ENCODE measurements around the gene KCTD10.

Gene KCTD10, protein sequence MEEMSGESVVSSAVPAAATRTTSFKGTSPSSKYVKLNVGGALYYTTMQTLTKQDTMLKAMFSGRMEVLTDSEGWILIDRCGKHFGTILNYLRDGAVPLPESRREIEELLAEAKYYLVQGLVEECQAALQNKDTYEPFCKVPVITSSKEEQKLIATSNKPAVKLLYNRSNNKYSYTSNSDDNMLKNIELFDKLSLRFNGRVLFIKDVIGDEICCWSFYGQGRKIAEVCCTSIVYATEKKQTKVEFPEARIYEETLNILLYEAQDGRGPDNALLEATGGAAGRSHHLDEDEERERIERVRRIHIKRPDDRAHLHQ

GRCh38 chr12:109477185-109477962, at the start of gene KCTD10, which contains the start of gene UBE3B:
Gene KCTD10, minus strand, starts transcription at chr12:109477300. Its CDS starts 38 bp downstream, at chr12:109477262.
Gene UBE3B, plus strand, starts transcription at chr12:109477634. Its CDS starts 5,918 bp downstream, at chr12:109483552.
- peak; percentile 79 for DNase-seq (ENCODE audit: low spot score)

GRCh38 chr12:109525279-109525585, 48.1 kb upstream of the KCTD10 start:
- no peak for DNase-seq (ENCODE audit: low spot score)

- no peak for DNase-seq (ENCODE audit: low spot score)
These were observed 47.6 kb upstream of the KCTD10 start for GRCh38 chr12:109524466-109525278.

GRCh38 chr12:109523504-109523903, 46.4 kb upstream of the KCTD10 start:
- DNase-seq (ENCODE audit: low spot score) = no peak

DNA sequence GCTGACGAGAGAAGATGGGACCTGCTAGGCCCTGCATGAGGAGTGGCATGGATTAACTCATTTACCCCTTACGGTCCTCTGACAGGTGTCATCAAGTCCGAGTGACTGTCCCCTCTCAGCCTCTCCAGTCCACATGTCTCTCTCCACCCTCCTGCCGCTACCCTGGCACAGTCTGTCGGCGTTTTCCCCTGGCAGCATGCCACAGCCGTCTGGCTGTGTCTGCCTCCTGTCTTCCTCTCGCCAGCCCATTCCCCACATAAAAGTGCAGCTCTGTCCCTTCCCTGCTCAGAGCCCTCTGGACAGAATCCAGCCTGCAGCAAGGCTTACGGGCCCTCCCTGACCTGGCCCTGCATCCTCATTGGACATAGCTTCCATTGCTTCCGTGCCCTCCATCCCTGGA, 46.0 kb upstream of the KCTD10 start:
- DNase-seq (ENCODE audit: low spot score) = no peak

DNA sequence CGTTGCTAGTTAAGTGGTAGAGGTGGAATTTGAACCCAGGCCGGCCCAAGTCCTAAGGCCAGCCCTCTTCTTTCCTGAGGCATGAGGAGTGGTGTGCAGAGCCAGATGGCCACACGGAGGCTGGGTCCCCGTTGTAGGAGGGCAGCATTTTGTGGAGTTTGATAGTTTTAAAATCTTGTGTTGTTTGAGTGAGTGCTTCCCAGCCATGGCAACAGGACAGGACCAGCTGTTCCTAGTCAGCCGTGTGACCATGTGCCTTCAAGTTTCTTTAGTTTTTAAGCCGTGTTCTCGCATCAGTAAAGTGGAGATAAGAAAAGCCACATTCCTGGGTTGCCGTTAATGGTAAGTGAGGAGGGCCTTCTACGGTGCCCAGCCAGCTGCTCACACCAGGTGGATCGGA, 44.7 kb upstream of the KCTD10 start:
- DNase-seq (ENCODE audit: low spot score) = no peak

- no peak for DNase-seq (ENCODE audit: low spot score)
These were observed 42.7 kb upstream of the KCTD10 start for GRCh38 chr12:109519787-109520186.

GRCh38 chr12:109518820-109519665, 41.9 kb upstream of the KCTD10 start:
- peak; percentile 28 for DNase-seq (ENCODE audit: low spot score)

- DNase-seq (ENCODE audit: low spot score) = no peak
These were observed 40.5 kb upstream of the KCTD10 start for GRCh38 chr12:109517619-109518018.

DNA sequence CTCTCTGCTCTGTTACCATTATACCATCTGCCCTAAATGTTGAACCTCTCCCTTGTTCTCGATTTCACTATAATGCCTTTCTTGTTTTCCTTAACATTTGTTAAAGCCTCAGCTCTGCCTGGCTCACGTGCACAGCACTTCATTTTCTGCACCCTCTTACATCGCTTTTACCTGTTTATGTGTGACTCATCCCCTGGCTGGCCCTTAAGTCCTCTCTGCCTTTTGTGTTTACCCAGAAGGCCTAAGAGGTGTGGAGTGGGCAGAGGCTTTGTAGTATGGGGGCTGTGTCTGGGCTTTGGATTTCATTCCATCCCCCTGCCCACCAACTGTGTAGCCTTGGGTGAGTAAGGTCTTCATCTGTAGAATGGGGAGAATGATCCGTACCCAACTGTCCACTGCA, 36.9 kb upstream of the KCTD10 start:
- DNase-seq (ENCODE audit: low spot score) = no peak

- no peak for DNase-seq (ENCODE audit: low spot score)
These were observed 36.0 kb upstream of the KCTD10 start for GRCh38 chr12:109513051-109513450.

DNA sequence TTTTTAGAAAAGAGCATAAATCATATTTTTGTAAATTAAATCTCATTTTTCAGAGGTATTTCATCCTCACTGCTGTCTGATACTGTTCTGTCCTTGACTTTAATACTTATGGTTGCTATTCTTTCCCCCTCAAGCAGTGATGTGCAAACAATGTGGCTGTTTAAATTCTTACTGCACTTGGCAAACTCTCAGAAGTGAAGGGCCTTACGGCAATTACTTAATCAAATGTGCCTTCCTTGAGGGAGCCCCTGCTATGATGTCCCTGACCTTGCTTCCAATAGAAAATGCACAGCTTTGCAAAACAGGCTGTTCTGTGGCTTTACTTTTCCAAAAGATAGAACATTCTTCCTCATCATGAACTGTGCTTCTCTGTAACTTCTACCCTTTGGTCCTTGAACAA, 35.5 kb upstream of the KCTD10 start:
- DNase-seq (ENCODE audit: low spot score) = no peak

- no peak for DNase-seq (ENCODE audit: low spot score)
These were observed 33.1 kb upstream of the KCTD10 start for GRCh38 chr12:109510196-109510595.

- no peak for DNase-seq (ENCODE audit: low spot score)
These were observed 27.0 kb upstream of the KCTD10 start for GRCh38 chr12:109504068-109504467.

DNA sequence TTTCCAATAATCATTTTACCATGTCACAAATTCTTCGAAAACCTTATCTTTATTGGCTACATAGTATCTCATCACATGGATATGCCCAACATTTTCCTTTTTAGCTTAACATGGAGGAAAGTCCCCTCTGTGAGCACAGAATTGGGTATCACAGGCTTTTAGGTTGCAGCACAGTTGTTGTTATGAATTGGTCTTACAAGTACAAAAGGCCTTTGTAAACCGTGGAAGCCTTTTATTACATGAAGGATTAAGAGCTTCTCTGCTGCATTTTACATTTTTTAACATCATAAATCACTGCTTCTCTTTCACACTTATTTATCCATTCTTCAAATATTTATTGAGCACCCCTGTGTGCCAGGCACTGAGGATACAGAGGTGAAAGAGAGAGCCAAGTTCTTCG, 26.5 kb upstream of the KCTD10 start:
- no peak for DNase-seq (ENCODE audit: low spot score)

DNA sequence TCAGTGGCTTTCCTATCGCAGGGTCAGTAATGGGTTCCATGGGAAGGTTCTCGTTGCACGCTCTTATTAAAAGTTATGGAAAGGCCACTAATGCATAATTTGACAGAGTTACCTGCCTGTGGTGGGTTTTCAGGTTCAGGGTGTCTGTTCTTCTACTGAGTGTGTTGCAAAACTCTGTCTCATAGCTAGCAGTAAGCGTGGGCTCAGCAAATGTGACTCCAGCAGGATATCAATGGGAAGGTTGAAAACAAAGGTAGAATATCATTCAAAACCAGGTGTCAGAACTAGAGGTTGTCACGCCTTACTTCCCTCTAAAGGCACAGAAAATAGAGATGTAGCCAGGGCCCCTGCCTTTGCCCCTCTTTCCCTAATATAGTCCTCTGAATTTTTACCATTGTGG, 25.2 kb upstream of the KCTD10 start:
- DNase-seq (ENCODE audit: low spot score) = no peak

- DNase-seq (ENCODE audit: low spot score) = no peak
These were observed 24.2 kb upstream of the KCTD10 start for GRCh38 chr12:109501299-109501698.

DNA sequence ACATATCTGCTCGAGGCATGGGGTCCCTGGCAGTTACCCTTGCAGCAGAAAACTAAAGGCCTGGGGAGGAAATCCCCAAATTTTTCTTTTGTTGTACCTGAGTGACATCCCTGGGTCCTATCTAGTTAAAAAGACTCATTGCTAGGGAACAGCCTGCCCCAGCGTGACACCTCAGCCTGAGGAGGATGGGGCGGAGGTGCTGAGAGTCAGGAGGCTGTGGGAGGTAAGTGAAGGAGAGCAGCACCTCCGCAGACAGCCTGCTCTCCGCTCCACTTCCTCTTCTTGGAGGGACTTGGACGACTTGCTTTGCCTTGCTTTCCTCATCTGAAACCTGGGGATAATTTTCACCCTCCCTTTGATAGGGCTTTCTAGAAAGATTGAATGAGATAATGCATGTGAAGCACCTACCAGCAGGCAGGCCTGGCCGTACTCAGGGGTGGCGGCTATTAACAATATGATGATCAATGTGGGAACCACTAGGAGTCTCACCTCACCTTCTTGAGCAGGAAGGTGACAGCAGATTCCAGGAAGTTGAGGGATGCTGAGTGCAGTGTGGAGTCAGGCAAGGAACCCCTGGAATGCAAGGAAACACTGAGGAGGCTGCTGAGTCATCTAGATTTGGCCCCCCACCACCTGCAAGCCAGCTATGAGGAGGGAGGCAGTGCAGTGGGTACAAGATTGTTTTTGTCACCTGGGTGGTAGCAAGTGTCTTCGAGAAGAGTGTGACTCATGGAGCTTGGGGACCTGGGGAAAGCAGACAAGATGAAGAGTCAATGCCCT, 23.5 kb upstream of the KCTD10 start:
- DNase-seq (ENCODE audit: low spot score) = no peak

DNA sequence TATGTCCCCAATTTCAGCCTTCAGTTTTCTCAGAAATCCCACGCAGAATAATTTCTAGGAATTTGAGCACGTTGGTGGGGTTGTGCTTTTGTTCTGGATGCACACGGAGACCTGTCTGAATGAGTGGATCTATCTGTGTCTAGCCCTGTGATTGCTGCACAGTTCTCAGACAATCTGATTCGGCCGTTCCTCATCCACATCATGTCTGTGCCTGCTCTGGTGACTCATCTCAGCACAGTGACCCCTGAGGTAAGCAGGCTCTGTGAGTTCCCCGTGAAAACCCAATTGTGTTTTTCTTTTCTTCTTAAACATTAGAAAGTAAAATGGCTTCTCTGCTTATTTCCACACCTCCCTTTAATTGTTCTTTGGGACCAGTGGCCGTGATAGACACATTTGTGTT, 20.6 kb upstream of the KCTD10 start:
- DNase-seq (ENCODE audit: low spot score) = no peak

- no peak for DNase-seq (ENCODE audit: low spot score)
These were observed 19.2 kb upstream of the KCTD10 start for GRCh38 chr12:109496306-109496705.

- no peak for DNase-seq (ENCODE audit: low spot score)
These were observed 17.9 kb upstream of the KCTD10 start for GRCh38 chr12:109495012-109495411.
